Smooth muscle cell of the pulmonary artery (primary cell): ENCODE measurements around the gene USP53. TPM values are rescaled to one million over a fixed set of nuclear protein-coding genes. Genes with fewer than 3 reads are reported as not detected.

Source experiments
- total RNA-seq: library from RNA; depleted of rRNA; stranded (reverse); fragments of >200 nt; gene quantifications from 2 replicates; pipeline ENCODE4 v1.2.3, GENCODE V29; 2014

The USP53 gene
- 52.8 and 59.0 TPM in 2 replicates for total RNA-seq

GRCh38 chr4:119212234-119212963 is at the start of gene USP53:
USP53 (plus strand) TSS chr4:119212713; CDS start chr4:119239760, 27,047 bp downstream.

GRCh38 chr4:119321921-119322687 is 109.6 kb downstream of the USP53 start, which contains the start of gene FABP2:
FABP2 (minus strand) TSS chr4:119322138; CDS start chr4:119322102, 36 bp downstream.

Other genes with a start within 250 kb of the USP53 start
- gene MYOZ2, start 76.9 kb upstream of the USP53 start, total RNA-seq: 1.4 and 4.4 TPM in 2 replicates
- not detected in 2 replicates for gene FABP2, start 109.4 kb downstream of the USP53 start, total RNA-seq